IPS-18c (cell line): ENCODE results near the gene UFC1.
"Not testable (repeated sequence)": the region's sequence is repeated elsewhere in the genome, so short reads cannot be mapped to it uniquely, and the experiment has no call there.

Experiments used
- H3K4me3 ChIP-seq: 2 replicates; pipeline ENCODE4 v1.7.0; 2013; ENCODE audit warnings: low read depth, mild to moderate bottlenecking, low read length, moderate library complexity; ENCODE audit not compliant: insufficient read depth
- H3K9me3 ChIP-seq: one replicate; pipeline ENCODE4 v1.6.1; 2013; ENCODE audit warnings: mild to moderate bottlenecking, low read length, moderate library complexity; ENCODE audit not compliant: control insufficient read depth, insufficient read depth

The UFC1 gene

DNA sequence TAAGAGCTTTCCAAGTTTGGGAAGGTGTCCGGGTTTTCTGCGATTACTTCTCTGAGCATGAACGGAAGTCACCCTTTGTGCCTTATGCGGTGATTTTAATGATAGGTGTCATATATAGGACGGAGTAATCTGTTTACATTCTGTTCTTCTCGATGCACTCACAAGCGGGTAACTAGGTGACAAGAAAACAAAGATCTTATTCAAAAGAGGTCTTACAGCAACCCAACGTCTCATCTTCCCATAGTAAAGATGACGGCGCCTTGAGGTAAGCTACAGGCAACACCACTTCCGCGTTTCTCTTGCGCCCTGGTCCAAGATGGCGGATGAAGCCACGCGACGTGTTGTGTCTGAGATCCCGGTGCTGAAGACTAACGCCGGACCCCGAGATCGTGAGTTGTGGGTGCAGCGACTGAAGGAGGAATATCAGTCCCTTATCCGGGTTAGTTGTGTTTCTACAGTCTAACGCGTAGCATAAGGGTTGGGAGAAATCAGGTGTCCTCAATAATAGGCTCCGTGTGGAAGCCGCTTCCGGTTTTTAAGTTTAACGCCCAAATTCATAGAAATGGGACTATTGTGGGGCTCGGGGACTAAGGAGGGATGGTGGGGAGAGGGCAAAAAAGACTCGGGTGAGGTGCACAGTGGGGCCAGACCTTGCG is at the start of gene UFC1:
Gene UFC1, plus strand, starts transcription at position 297 of the 656 bp plus-strand sequence. Its CDS starts 20 bp downstream, at position 317.
- Histone ChIP-seq H3K4me3 (peak within 1 kb of the TSS; percentile 62), H3K9me3 (no peaks in the 10 kb centered on the region)

GRCh38 chr1:161106431-161106830 is 47.3 kb upstream of the UFC1 start:
- no peak overlapping the region for H3K4me3 ChIP-seq
- no peaks in the 10 kb centered on the region for H3K9me3 ChIP-seq

- H3K9me3 ChIP-seq = no peaks in the 10 kb centered on the region
These were observed 42.7 kb upstream of the UFC1 start for GRCh38 chr1:161111117-161111516.

GRCh38 chr1:161111527-161111926 is 42.3 kb upstream of the UFC1 start:
- no peaks in the 10 kb centered on the region for H3K9me3 ChIP-seq
- no peak overlapping the region for H3K4me3 ChIP-seq

More at GRCh38 chr1:161111117-161111516, 42.7 kb upstream of the UFC1 start:
- no peak overlapping the region for H3K4me3 ChIP-seq

GRCh38 chr1:161113915-161114314 is 39.9 kb upstream of the UFC1 start:
- Histone ChIP-seq H3K9me3 (no peaks in the 10 kb centered on the region), H3K4me3 (no peak overlapping the region)

DNA sequence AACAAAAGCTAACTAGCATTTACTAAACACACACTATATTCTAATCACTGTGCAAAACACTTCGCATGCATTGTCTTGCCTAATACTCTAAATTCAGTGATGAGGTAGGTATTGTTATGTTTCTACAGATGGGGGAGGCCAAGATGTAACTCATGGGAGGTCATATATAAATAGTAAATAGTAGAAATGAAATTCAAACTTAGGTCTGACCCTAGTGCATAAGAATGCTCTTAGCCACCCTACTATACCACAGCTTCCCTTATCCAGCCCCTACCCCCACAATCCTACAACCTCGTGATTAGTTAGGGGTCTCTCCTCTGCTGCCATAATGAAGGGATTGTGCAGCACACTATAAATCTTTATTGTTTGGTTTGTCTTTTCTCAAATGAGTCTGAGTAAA is 39.2 kb upstream of the UFC1 start:
- Histone ChIP-seq H3K4me3 (no peak overlapping the region), H3K9me3 (no peaks in the 10 kb centered on the region)

DNA sequence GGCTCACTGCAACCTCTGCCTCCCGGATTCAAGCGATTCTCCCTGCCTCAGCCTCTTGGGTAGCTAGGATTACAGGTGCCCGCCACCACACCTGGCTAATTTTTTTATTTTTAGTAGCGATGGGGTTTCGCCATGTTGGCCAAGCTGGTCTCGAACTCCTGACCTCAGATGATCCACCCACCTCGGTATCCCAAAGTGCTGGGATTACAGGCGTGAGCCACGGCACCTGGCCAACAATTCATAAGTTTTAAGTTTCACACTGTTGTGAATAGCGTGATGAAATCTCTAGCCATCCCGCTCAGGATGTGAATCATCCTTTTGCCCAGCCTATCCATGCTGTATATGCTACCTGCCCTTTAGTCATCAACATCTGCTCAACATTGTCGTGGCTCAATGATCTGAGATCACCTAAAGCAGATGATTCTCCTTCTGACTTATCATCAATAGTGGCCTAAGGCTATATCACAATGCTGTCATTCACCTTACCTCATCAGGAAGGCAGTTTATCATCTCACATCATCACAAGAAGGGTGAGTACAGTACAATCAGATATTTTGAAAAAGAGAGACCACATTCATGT is 38.6 kb upstream of the UFC1 start:
- Histone ChIP-seq H3K4me3 (no peak overlapping the region), H3K9me3 (no peaks in the 10 kb centered on the region)

DNA sequence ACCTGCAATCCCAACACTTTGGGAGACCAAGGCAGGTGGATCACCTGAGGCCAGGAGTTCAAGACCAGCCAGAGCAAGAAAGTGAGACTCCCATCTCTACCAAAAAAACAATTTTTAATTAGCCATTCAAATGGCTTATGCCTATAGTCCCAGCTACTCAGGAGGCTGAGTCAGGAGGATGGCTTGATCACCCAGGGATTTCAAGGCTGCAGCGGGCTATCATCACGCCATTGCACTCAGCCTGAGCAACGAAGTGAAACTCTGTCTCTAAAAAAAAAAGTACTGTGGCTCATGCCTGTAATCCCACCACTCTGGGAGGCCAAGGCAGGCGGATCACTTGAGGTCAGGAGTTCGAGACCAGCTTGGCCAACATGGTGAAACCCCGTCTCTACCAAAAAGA is 37.8 kb upstream of the UFC1 start:
- not testable (repeated sequence) for H3K4me3 ChIP-seq, H3K9me3 ChIP-seq

GRCh38 chr1:161117759-161118581 is 35.8 kb upstream of the UFC1 start, which contains the start of the genes NIT1 and PFDN2:
Gene NIT1 (plus strand): TSS chr1:161118105. CDS start chr1:161118177, 72 bp downstream.
Gene PFDN2 (minus strand): TSS chr1:161118037. CDS start chr1:161118026, 11 bp downstream.
- peak within 1 kb of the TSS; percentile 97 for H3K4me3 ChIP-seq

DNA sequence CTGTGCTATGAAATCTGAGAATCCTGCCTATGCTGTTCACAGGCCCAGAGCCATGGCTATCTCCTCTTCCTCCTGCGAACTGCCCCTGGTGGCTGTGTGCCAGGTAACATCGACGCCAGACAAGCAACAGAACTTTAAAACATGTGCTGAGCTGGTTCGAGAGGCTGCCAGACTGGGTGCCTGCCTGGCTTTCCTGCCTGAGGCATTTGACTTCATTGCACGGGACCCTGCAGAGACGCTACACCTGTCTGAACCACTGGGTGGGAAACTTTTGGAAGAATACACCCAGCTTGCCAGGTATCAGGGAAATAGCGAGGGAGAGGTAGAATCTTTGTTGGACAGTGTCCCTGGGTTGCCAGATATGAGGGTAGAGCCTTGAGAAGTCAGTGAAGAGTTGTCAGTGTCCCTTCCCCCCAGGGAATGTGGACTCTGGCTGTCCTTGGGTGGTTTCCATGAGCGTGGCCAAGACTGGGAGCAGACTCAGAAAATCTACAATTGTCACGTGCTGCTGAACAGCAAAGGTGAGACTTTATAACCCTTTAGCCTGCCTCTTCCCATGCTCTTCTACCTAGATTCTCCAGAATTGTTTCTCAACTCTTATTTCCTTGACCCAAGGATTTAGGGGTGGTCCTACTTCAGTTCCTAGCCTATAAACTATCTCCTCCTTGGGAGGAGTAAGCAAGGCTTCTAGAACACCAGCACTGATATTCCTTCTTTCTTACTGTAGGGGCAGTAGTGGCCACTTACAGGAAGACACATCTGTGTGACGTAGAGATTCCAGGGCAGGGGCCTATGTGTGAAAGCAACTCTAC is 34.5 kb upstream of the UFC1 start:
- peak overlapping the region; percentile 97 for H3K4me3 ChIP-seq
- H3K9me3 ChIP-seq = no peaks in the 10 kb centered on the region

More at GRCh38 chr1:161117759-161118581, 35.8 kb upstream of the UFC1 start, which contains the start of the genes NIT1 and PFDN2:
- H3K9me3 ChIP-seq = no peaks in the 10 kb centered on the region

- Histone ChIP-seq H3K9me3 (no peaks in the 10 kb centered on the region), H3K4me3 (no peak overlapping the region)
These were observed 32.6 kb upstream of the UFC1 start for GRCh38 chr1:161121042-161121650.

- Histone ChIP-seq H3K4me3 (no peak overlapping the region), H3K9me3 (no peaks in the 10 kb centered on the region)
These were observed 31.9 kb upstream of the UFC1 start for GRCh38 chr1:161121834-161122233.

GRCh38 chr1:161122967-161123366 is 30.8 kb upstream of the UFC1 start:
- no peaks in the 10 kb centered on the region for H3K9me3 ChIP-seq
- H3K4me3 ChIP-seq = no peak overlapping the region

- Histone ChIP-seq H3K4me3 (no peak overlapping the region), H3K9me3 (no peaks in the 10 kb centered on the region)
These were observed 26.1 kb upstream of the UFC1 start for GRCh38 chr1:161127649-161128048.

DNA sequence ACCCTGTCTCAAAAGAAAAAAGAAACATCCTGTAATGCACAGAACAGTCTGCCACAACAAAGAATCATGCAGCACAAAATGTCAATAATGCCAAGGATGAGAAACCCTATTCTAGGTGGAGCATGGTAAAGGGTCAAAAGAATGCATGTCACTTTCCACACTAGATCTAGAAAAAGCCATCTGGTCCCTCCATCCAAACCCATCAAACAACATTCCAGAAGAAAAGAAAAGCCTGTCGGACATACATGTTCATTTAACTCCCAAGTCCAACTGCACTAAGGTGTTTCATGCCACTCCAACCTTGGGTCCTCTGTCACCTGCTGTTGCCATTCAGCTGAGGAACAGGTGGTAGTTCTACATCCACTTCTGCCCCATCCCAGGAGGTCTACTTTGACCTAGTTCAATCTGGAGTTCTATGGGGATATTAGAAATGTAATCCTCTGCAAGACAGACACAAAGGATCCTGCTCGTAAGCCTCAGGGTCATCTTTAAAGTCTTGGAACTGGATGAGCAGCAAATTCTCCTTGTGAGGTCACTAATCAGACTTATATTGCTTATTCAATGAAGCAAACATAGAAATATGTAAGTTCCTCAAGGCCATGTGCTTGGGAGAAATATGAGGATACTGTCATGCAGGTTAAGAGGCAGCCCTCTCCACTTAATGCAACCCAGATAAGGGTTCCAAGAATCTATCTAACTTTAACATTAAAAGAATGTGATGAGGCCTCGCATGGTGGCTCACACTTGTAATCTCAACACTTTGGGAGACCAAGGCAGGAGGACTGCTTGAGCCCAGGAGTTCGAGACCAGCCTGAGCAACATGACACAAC is 25.0 kb upstream of the UFC1 start:
- Histone ChIP-seq H3K9me3 (no peaks in the 10 kb centered on the region), H3K4me3 (no peak overlapping the region)

GRCh38 chr1:161130266-161130665 is 23.5 kb upstream of the UFC1 start:
- Histone ChIP-seq H3K9me3 (no peaks in the 10 kb centered on the region), H3K4me3 (no peak overlapping the region)
